ENCODE results near the gene ZFAND3.

- TF ChIP-seq CTCF (optimal IDR thresholded peaks at IDR 0.05 in 1 of 3, IDR thresholded peaks at IDR 0.05 in 1 of 3, conservative IDR thresholded peaks at IDR 0.05 in 1 of 3; ENCODE audit: extremely low read depth in 1 of 3, insufficient read depth in 2 of 3, low read length in 3 of 3) (no peak), EZH2 (IDR thresholded peaks at IDR 0.05; ENCODE audit: low read length) (no peak)
Observed at GRCh38 chr6:37818536-37819176, 871 bp upstream of the ZFAND3 start.

All from keratinocyte (primary cell).